Stimulated activated CD8-positive, alpha-beta memory T cell treated with anti-CD3 and anti-CD28 coated beads, Interleukin-7, amount 100 ng/mL, for 24 hours (primary cell): Measurements from ENCODE around the gene FERD3L.
"Not testable (repeated sequence)": the region's sequence is repeated elsewhere in the genome, so short reads cannot be mapped to it uniquely, and the experiment has no call there.

ENCODE experiments used
- DNase-seq: peaks from one replicate; pipeline ENCODE4 v3.0.0-alpha.2; 2020; ENCODE audit warnings: low read depth

The FERD3L gene, protein sequence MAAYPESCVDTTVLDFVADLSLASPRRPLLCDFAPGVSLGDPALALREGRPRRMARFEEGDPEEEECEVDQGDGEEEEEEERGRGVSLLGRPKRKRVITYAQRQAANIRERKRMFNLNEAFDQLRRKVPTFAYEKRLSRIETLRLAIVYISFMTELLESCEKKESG

GRCh38 chr7:19144661-19145433, at the start of gene FERD3L:
Gene FERD3L (minus strand): TSS chr7:19145421. CDS start chr7:19145362, 59 bp downstream.
- no peak for DNase-seq

DNA sequence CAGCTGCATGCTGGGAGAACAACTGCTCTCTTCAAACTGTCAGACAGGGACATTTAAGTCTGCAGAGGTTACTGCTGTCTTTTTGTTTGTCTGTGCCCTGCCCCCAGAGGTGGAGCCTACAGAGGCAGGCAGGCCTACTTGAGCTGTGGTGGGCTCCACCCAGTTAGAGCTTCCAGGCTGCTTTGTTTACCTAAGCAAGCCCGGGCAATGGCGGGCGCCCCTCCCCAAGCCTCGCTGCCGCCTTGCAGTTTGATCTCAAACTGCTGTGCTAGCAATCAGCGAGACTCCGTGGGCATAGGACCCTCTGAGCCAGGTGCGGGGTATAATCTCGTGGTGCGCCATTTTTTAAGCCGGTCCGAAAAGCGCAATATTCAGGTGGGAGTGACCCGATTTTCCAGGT, 49.2 kb upstream of the FERD3L start:
- DNase-seq, result not testable (repeated sequence)

- no peak for DNase-seq
Measured at GRCh38 chr7:19181634-19182033, 36.4 kb upstream of the FERD3L start.

DNA sequence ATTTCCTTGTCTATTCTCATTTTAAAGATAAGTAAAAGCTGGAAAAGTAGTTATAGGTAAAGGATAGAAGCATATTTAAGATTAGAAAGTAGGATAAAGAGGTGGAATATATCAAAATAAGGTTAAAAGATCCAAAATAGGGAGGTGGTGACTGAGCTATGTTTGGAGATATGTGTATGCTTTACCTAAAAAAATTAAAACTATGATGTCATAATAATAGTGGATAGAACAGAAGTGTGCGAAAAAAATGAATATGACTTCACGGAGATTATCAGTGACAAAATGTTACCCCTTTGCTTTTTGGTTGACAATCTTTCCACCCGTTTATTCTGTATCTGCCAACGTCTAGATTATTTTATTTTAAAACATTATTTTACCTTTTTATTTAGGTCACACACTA, 33.4 kb upstream of the FERD3L start:
- DNase-seq, result no peak

DNA sequence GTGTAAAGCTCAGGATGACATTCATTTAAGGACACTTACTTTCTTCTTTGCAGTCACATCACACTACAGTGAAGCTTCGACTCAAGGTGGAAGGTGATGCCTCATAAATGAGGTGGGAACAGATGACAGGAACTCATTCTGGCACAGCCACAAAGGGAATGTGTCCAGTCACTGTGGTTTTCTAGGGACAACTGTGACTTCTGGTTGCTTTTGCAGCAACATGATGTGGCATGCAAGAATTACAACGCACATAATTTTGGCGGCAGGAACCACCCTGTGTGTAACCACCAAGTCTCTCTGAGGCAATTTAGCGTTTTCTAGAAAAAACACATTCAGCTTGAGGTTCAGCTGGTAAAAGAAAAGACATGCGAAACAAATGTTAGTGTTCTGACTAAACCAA, 32.0 kb upstream of the FERD3L start:
- no peak for DNase-seq

- no peak for DNase-seq
Measured at GRCh38 chr7:19175241-19175640, 30.0 kb upstream of the FERD3L start.

GRCh38 chr7:19161671-19162070, 16.4 kb upstream of the FERD3L start:
- DNase-seq, result no peak

DNA sequence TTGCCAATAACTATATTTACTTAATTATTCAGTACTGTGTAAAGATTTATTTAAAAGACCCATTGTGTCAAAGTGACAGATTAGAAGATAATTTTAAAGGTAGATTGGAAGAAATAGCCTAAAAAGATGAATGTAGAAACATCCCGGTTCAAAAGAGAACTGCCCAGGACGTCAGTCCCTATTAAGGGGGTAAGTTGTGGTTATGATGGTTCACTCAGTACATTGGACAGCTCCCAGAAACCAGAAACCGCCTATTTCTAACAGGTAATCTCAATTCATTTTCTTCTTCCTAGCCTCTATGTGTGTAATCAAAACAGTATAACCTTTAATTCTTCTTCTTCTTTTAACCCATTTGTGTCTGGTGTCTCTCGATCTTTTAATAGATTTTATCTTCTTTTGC, 1.5 kb upstream of the FERD3L start:
- no peak for DNase-seq

DNA sequence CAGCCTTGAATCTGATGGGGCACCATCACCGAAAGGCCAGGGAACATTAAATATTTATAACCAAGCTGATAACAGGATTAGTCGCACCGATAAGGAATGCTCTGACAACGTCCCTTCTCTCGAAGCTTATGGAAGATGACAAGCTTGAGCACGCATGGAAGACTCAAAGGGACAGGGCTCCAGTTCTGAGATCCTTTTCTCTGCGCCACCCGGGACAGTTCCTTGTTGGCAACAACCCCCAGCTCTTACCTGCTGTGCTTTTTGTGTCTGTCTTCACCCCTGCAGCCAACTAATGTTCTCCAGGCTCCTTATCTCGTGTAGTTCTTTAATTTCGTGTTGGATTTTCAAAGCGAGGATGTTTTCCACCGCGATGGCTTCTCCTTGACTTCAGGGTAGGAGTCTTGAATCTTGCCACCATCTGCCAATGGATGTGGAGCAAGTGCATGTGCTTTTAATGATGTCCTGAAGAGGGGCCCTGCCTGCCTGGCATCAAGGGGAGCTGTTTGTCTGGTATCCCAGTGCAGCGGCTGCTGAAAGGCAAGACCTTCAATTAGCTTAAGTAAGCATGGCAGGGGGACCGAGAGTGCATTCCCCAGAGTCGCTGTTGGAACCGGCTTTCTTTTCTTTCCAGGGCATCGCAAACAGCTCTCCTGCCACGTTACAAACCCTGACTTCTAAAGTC, 354 bp upstream of the FERD3L start:
- no peak for DNase-seq

DNA sequence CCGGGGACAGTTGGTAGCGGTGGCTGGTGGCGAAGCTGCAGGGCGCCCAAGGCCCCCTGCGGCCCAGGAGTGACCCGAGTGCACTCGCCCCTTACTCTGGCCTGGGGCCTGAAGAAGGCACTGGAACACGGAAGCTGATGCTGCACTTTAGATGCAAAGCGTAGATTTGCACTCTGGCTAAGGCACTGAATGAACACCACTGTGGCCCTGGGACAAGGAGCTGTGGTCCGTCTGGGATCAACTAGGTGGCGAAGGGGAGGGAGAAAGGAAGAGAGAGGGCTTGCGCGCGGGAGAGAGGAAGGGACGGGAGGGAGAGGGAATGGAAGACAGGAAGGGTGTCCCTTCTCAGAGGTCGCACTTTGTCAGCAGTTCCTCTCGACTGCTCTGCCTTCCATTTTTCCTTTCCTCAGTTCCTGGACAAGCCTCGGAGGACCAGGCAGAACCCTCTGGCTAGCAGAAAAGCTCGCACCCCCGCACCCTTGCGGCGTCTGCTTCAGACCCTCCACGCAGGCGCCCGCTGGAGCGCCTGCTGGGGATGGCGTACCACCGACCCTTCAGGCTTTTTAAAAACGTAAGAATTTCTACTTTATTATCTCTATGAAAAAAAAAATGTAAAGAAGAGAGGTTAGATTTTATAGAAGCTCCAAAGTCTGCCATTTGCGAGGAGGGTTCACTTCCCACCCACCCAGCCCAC, 1.2 kb downstream of the FERD3L start:
- no peak for DNase-seq

DNA sequence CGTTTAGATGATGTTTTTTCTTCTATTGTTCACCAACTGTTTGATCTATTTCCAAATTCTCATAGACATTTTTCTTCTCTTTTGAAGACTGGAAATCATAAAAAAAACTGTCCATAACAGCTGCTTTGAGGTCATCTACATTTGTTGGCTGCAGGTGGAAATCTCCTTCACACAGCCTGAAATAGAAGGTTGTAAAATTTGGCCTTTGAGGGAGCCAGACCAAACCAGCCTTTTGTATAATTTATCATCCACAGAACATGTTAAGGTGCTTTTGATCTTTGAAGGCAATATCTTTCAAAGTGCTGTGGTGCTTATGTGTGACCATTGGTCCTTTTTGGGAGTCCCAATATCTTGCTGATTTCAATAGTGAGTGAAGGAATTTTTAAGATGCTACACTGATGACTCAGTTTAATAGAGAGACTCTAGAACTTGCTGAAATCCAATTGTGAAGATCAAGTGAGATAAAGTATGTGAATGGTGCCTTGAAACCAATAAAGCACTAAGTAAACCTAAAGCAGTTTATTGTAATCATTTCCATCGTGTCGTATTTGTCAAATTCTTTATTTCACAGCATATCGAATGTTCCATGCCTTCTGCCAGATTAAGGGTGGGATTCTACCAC, 5.4 kb downstream of the FERD3L start:
- DNase-seq, result no peak

DNA sequence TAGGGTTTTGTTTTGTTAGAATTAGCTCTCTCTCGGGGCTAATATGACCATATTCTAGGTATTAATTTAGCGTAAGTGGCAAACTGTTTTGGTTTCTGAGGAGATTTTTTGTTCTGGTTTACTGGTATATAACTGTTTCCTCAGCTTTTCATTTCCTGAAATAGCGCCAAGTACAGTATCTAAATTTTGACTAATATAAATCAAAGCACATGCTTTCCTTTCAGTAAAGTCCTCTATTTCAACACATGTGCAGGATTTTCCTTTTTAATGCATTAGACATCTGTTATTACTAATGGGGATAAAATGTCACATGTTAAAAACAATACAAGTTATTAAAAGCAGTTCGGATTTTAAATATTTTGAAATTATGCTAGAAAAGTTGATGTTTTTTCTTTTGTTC, 11.3 kb downstream of the FERD3L start:
- DNase-seq, result no peak

- no peak for DNase-seq
Measured at GRCh38 chr7:19133390-19133789, 11.8 kb downstream of the FERD3L start.

DNA sequence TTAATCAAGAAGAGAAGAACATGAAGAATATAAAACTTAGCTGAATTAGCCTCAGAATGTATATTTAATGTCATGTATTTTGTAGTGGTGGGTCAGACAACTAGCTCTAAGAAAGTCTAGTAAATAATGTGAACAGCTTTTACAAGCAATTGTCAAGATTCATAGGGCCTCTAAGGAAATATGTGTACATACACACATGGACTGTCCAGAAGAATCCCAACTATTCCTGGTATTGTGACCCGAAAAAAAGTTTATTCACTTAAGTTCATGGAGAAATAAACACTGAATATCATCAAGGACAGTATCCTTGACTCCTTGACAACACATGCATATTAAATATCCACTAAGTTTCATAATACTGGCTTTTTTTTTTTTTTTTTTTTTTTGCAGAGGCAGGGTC, 16.4 kb downstream of the FERD3L start:
- no peak for DNase-seq

- DNase-seq, result no peak
Measured at GRCh38 chr7:19121977-19122588, 23.1 kb downstream of the FERD3L start.

DNA sequence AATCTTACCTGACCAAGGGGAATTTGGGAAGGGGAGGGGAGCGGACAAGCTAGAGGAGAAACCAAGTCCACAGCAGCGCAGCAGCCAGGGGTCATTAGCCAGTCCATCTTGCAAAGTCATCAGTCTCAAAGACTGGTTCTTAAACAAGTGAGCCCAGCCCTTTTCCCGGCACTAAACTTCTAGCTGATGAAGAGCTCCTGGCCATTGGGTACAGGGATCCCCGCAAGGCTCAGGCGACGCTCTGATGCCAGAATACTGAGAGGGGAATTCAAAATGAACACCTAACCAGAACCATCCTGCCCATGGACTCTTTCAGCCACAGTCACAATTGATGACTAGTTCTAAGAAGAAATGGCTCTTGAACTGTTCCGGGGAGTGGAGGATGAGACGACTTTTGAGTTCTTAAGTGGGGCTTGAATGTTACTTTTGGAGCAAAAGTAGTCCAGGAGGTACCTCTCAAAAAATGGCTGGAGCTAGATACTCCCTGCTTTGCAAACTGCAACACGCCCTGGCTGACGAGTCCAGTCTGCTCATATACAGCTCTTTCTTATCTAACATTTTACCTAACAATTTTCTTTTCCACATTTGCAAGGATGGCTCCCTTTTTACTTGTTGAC, 25.2 kb downstream of the FERD3L start:
- no peak for DNase-seq

- no peak for DNase-seq
Measured at GRCh38 chr7:19119372-19119771, 25.8 kb downstream of the FERD3L start.

- no peak for DNase-seq
Measured at GRCh38 chr7:19118636-19119371, 26.4 kb downstream of the FERD3L start.

DNA sequence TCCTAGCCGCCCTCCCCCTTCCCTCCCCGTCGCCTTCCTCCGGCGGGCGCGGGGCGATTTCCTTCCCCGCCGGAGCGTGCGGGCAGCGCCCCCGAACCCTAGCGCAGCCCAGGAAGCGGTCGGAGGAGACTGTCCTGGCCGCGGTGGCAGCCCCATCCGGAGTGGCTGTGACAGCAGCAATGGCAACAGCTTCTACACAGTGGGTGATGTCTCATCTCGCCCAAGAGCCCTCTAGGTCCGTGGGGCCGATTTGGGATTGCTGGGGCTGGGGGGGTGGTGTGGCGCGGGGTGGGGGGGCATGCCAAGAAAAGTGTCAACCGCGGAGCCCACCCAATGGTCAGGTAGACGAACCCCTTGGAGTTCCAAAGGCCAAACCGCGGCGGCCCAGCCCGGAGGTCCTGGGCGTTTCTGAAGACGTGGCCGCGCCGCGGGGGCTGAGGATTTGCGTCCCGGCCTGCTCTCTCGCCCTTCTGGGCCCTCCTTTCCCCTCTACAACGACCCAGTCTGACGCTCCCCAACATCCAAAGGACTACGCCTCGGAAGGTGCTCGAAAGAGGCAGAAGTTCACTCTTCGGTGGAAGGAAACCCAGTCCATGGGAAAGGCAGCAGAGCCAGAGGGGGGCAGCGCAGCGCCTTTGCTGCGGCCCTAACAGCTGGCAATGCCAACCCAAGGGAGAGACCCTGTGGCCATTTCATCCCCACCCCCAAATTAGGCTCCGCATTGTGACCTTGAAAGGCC, 27.2 kb downstream of the FERD3L start:
- DNase-seq, result no peak
